Left colon (tissue), 2 donors: ENCODE data around the gene RAB11FIP4. TPM values are rescaled to one million over a fixed set of nuclear protein-coding genes. Genes with fewer than 3 reads are reported as not detected.

Source experiments
- ATAC-seq: fragments of 200-7000 bp; cut with Tn5 transposase; one replicate; pipeline ENCODE4 v1.9.1; 2020; ENCODE audit warnings: mild to moderate bottlenecking, moderate library complexity
- DNase-seq, 2 donors: peaks; one replicate each; pipeline ENCODE4 v3.0.0-alpha.2; 2020
- intact Hi-C, 2 donors: fragments of 100-400 bp; cut with DNase I in 1 of 2; cut with micrococcal nuclease in 1 of 2; formaldehyde crosslinking; loops; one replicate each; pipeline versions ENCODE4 v1.11.2 to v1.14.0; 2022; cut with DNase I, micrococcal nuclease
- total RNA-seq, 2 donors: library from RNA; stranded (reverse); fragmentation: NEBNext Ultra II Directional; extraction: Animal tissue kit (Norgen Biotek cat#: 25700); gene quantifications; one replicate each; pipeline ENCODE4 v1.2.1, GENCODE V29; 2021
- donor health status: DM: no; HTN: no; CAD: no.
- donor health status: DM: yes; HTN: yes; CAD: no.

Gene RAB11FIP4
- total RNA-seq, 2 donors from 2014 or later, result 42.5 to 46.9 TPM

DNA sequence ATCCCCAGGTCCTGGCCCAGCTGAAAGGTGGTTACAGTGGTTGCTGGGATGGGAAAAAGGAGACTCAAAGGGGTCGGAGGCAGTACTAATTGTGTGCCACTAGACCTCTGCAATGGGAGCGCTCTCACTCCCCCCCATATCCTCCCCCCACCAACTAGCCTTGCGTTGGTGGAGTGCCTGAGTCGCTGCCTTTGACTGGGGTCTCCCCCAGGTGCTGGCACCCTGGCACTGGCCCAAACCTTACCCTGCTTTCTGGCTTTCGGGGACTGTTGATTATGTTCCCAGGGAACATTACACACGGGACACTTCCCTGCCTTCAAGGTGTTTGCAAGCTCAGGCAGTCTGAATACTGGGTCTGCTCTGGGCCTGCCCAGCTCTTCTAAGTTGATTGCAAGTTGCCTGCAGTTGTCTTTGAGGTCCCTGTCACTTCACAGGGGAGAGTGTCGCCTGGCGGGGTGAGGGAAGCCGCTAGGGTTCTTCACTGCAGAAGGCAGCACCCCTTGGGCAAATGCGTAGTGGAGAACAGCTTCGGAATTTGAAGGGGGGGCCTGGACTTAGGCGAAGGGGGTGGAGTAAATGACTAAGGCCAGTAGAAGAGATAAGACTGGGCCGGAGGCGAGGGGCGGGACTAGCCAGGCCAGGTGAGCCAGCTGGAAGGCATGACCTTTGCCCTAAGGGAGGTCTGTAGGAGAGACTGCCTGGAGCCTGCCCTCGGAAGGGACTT, 98.0 kb downstream of the RAB11FIP4 start:
- ATAC-seq (peak; percentile 61), DNase-seq (peak; percentile 89 to 96)
- intact Hi-C loops, result no loop called here

DNA sequence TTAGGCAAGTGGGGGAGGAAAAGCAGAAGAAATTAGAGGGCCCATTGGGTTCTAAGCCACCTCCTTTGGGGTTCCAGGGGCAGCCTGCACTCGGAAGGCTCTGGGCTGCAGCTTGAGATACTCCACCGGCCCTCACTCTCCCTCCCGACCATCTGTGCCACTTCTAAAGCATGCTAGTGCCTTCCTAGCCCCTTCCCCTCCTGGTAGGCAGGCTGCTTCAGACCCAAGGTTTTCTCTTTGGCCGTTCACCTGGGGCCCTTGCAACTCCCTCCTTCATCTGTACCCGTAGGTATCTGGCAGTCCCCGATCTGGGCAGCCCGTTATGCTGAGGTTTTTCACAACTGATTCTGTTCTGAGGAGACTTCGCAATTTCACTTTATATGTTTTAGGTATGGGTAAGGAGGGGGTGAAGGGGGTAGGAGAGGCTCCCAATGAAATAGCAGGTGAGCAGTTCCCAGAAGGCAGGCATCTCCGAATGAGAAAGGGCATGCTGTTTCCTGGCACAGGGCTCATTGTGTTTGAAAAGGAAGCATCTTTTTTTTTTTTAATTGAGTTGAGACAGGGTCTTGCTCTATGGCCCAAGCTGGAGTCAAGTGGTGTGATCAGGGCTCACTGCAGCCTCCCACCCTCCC, 98.7 kb downstream of the RAB11FIP4 start:
- ATAC-seq, result no peak
- intact Hi-C loops, result no loop called here
- DNase-seq, result no peak

DNA sequence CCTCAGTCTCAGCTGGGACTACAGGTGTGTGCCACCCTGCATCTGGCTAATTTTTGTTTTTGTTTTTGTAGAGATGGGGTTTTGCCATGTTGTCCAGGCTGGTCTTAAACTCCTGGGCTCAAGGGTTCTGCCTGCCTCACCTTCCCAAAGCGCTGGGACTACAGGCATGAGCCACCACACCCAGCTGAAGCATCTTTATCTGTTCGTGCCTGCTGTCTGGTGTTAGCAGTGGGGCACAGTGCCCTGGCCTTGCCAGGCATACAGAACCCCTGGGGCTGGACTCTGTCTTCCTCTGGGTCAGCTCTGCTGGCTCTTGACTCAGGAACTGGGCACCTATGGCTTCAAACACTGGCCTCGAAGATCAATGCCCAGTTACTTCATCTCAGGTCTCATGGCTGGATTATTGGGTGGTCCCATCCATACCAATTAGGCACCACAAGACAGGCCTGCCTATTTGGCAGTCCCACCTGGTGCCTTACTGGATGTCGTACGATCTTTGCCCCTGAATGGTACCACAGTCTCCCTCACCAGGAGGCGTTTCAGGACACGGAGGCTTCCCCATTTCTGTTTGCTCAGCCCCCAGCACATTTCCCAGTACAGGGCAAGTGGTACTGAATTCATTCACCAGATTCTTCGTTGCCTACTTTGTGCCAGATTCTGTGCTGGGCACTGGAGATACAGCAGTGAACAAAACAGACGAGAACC, 99.3 kb downstream of the RAB11FIP4 start:
- DNase-seq, result no peak
- ATAC-seq, result no peak
- intact Hi-C loops, result no loop called here

DNA sequence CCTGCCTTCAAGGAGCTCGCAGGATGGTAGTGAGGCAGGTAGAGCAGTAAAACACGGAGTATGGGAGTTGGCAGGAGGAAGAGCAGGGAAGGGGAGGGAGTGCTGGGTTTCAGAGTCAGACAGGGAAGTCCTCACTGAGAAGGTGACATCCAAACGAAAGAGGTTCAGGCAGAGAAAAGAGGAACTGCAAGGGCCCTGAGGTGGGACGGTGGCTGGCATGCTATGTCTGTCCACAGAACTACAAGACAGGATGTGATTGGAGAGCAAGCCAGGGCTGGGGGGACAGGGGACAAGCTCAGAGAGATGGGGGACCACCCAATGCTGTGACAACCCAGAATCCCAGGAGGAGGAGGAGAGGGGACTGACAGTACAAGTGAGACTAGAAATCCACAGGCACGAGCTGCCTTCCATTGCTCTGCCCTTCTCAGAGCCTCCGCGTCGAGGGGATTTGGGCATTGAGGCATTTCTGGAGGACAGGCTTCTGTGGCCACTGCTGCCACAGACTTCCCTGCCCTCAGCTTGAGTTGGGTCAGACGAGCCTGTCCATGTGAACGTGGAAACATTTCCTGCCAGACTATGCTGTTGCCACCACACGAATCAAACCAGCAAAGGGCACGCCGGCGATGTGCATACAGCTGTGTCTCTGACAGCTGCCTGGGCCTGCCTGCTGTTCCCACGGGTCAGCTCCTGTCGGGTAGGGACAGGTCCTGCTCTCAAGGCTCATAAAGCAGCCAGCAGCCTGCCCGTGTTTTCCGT, 100.1 kb downstream of the RAB11FIP4 start:
- ATAC-seq, result peak; percentile 12
- intact Hi-C loops, result no loop called here
- peak; percentile 45 to 54 for DNase-seq

DNA sequence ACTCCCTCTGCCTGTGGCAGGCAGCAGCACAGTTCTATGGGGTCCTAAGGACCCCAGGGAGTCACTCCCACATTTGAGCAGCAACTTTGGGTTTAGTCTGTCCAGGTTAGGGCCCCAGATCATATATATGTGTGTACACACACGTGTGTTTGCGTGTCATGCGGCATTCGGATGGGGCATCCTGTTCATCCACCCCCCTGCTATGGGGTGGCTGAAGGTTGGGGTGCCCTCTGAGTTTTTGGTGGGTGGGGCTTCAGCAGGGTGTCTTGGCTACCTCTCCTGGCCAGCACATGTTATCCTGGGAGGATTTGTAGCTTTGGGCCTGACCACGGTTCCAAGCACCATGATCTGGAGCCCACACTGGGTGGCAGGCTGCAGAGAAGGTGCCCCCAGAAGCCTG, 100.7 kb downstream of the RAB11FIP4 start:
- DNase-seq, result no peak
- intact Hi-C loops, result no loop called here
- no peak for ATAC-seq

DNA sequence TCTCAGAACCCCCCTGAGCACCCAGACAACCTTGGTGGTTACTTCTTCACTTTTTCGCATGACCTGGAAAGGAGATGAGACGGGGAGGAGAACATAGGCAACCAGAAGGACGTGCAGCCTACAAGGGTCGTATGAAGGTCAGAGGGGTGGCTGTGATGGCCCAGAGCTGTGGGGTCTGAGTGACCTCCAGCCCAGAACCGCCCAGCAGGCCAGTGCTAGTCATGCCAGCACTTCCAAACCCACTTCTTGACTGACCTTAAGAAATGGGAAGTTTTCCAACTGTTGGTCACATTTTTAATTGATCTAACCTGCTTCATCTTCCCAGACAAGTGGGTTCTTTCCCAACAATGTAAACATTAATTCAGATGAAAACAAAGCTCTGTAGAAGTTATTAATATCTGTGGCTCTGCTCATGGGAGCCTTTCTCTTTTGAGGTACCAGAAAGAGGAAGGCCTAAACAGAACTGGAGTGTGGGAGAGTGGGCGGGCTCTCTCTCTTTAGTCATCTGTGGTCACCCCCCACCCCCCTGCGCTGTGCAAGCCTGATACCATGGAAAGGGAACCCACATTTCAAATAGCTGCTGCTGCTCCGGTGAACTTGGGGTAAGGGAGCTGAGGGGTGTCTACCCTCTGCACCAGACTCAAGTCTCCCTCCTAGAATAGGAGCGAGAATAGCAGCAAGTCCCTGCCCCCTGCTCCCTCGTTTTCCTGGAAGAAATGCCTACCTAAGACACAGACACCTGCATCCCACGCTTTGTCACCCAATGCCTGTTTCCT, 101.6 kb downstream of the RAB11FIP4 start:
- intact Hi-C loops, result no loop called here
- DNase-seq (peak; percentile 42 to 67), ATAC-seq (no peak)

DNA sequence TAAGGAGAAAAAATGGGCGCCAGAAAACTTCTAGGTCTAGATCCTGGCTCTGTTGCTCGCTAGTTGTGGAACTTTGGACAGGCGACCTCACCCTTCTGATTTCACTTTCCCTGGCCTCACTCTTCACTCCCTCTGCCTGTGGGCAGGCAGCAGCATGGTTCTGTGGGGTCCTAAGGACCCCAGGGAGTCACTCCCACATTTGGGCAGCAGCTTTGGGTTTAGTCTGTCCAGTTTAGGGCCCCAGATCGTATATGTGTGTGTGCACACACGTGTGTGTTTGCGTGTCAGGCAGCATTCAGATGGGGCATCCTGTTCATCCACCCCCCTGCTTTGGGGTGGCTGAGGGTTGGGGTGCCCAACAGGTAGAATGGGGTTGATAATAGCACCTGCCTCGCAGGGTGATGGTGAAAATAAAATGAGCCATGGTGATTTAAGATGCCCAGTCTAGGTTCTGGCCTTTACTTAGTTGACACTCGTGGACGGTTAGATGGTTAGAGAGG, 102.2 kb downstream of the RAB11FIP4 start:
- ATAC-seq, result peak; percentile 38
- intact Hi-C loops, result no loop called here
- peak; percentile 29 to 32 for DNase-seq

DNA sequence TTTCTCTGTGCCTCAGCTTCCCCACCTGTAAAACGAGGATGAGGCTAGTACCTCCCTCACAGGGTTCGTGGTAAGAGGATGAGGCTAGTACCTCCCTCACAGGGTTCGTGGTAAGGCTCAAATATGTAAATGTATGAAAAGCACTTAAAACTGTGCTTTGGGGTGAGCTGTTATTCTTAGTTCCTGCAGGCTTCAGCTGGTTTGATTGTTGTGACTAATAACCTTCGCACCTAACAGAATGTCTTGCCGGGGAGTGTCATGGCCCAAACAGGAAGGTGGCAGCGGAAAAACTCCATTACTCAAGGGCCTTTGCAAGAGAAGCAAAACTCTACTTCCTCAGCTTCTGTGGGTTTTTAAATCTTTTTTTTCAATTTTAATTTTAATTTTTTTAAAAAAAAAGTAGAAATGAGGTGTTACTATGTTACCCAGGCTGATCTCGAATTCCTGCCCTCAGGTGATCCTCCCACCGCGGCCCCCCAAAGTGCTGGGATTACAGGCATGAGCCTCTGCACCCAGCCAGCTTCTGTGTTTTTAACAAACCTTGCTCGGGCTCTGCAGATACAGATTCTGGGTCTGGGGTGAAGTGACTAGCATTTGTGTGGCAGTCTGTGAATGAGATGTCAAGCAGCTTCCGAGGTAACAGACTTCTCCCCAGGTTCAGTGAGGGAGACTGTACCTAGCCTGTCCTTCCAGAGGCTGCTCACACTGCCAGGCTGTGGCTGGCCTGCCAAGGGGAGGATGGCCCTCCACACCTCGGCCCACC, 103.0 kb downstream of the RAB11FIP4 start:
- peak; percentile 44 to 61 for DNase-seq
- ATAC-seq, result peak; percentile 62
- intact Hi-C loops, result no loop called here

DNA sequence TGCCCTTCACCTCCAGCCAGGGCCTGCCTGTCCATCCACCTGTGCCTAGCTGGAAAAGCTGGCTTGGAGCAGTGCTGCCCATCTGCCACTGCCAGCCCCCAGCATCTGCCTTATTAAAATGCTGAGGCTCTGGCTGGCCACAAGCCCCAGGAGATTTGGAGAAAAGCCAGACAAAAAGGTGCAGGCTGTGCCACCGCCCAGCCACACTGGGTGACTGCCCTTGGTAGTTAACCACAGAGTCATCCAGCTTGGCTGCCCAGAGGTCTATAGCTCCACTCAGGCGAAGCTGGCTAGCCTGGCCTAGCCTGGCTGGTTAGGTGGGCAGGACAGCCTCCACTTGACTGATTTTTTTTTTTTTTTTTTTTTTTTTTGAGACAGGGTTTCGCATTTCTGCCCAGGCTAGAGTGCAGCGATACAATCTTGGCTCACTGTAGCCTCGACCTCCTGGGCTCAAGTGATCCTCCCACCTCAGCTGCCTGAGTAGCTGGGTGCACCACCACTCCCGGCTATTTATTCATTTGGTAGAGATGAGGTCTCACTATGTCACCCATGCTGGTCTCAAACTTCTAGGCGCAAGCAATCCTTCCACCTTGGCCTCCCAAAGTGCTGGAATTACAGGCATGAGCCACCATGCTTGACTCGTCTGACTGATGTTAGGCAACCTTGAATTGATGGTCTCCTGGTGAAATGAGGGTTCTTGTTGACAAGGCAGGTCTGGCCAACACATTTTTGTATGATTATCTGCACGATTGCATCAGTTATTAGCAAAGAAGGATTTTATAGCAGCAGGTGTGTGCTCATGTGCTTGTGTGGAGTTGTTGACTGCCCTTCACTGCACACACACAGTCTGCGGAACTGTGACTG, 103.8 kb downstream of the RAB11FIP4 start:
- intact Hi-C loops, result no loop called here
- ATAC-seq (peak; percentile 60), DNase-seq (peak; percentile 59 to 63)

DNA sequence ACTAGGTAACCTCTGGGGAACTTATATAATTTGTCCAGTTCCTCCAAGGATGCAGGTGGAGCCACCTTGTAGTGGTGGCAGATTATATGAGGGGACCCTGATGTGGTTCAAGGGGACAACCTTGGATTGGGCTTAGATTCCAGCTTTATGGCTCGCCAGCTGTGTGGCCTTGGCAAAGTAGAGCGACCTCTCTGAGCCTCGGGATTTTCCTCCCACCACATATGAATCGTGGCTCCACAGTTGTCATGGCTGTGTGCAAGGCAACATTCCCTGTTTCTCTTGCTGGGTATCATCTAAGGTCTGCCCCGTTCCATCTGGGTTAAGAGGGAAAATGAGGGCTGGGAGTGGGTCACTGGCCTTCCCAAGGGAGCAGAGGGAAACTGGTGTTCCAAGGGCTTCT, 104.6 kb downstream of the RAB11FIP4 start:
- DNase-seq (no peak), ATAC-seq (no peak)
- intact Hi-C loops, result no loop called here

DNA sequence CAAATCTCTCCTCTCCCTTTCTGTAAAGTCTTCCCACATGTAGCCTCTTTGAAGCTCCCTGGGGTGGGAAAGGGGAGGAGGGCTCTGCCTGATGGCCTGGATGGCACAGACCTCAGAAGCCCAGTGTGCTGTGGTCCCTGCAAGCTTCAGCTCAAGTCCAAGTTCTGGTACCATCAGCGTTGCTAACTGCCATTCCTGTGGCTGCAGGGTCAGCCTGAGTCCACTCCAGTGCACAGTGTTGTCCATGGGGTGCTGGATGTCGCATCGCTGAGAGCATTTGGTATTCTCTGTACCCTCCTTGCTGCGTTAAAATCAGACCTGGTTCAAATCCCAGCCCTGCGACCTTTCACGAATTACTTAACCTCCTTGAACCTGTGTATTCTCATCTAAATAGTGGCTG, 105.1 kb downstream of the RAB11FIP4 start:
- ATAC-seq (no peak), DNase-seq (no peak)
- intact Hi-C loops, result no loop called here

DNA sequence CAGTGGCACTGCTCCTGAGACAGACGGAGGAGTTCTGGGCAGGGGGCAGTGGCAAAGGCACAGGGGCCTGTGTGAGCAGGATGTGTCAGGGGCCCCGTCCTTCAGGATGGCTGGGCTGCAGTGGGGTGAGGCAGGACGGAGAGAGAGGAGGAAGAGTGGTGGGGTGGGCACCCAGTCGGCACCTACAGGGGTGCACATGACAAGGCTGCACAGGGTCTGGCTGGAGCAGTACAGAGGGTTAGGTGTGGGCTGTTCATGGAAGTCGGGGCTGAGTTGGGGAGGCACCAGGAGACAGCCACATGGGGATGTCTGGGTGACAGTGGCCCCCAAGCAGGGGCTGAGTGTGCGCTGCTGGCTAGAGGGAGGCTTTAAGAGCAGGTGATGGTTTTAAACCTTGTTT, 106.0 kb downstream of the RAB11FIP4 start:
- ATAC-seq (no peak), DNase-seq (no peak)
- intact Hi-C loops, result no loop called here

DNA sequence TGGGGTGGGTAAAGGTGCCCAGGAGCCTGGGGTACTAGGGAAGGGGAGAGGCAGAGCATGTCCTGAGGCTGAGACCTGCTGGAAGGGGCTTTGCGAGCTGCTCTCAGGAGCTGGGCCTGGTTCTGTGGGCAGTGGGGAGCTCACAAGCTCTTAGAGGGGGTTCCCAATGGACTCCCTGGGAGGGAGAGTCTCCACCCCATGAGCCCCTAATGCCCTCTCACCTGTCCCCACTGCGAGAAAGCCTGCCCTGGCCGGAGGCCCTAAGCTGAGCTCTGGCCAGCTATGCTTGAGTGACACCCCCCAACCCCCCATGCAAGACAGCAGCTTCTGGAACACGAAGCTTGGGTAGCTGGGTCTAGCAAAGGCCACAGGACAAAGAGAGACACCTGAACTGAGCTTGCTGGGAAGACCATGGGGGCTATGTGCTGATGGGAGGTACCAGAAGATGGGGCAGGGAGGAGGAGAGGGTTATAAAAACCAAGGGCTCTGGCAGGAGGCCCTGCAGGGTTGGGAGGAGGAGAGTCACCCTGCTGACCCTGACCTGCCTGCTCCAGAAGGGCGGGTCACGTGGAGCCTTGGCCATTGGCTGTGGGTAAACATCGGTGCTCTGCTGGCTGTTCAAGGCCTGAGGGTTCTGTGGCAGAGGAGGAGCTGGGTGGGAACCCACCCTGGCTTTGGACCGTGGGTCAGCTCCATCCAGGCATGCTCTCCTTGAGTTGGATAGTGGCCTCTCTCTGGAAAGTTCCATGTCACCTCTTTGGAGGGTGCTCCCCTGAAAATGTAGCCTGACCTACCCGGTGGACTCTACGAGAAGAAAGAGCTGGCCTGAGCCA, 106.7 kb downstream of the RAB11FIP4 start:
- no peak for DNase-seq
- intact Hi-C loops, result no loop called here
- peak; percentile 38 for ATAC-seq

DNA sequence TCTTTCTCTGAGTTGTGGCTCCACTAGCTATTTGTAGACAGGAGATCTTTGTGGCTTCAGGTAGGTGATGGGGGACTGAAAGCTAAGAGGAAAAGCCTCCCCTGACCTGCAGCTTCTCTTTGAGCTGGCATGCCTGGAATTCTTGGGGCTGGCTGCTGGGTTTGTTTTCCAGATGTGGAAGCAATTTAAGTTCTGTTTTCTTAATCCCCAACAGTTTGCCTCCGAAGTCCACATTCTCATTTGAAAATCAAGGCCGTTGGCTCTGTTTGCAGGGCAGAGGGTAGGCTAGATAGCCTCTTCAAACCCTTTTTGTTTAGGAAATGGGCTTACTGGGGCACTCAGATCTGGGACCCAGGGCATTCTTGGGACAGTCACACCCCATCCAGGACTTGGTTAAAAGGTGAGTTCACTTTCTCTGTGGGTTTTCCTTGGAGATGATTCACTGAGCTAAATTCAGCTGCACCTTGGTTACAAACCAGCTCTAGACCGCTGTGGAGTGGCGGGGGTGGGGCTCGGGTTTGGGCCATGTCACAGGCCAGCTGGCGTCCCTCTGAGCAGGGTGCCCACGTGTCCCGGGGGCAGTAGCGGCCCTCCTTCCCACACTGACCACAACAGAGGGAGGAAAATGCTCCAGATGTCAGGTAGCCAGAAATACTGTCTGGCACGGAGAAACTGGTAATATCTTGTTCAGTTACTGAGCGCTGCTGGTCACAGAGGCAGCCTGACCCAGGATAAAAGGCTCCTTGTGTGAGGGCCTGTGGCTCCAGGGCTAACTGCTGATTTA, 108.5 kb downstream of the RAB11FIP4 start:
- intact Hi-C loops, result no loop called here
- DNase-seq, result no peak
- ATAC-seq, result no peak

DNA sequence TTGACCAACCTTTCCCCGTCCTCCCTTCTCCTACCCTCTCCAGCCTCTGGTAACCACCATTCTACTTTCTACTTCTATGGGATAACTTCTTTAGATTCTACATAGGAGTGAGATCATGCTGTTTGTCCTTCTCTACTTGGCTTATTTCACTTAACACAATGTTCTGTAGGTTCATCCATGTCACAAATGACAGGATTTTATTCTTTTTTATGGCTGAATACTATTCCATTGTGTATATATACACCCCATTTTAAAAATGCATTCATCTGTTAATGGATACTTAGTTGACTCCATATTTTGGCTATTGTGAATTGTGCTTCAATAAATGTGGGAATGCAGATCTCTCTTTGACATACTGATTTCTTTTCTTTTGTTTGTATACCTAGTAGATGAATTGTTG, 115.0 kb downstream of the RAB11FIP4 start:
- intact Hi-C loops, result no loop called here
- ATAC-seq (no peak), DNase-seq (no peak)
